Measurements from ENCODE around the gene CASP3.
"Not testable (repeated sequence)": the region's sequence is repeated elsewhere in the genome, so short reads cannot be mapped to it uniquely, and the experiment has no call there.

The CASP3 gene

GRCh38 chr4:184636144-184636543, 13.1 kb downstream of the CASP3 start:
- DNase-seq (ENCODE audit: low read depth in 3 of 3): no peak

GRCh38 chr4:184635381-184635780, 13.9 kb downstream of the CASP3 start:
- no peak for DNase-seq (ENCODE audit: low read depth in 3 of 3)

- DNase-seq (ENCODE audit: low read depth in 3 of 3): no peak
Measured at GRCh38 chr4:184632842-184633241, 16.4 kb downstream of the CASP3 start.

GRCh38 chr4:184628103-184628502, 21.1 kb downstream of the CASP3 start:
- DNase-seq (ENCODE audit: low read depth in 3 of 3): no peak

GRCh38 chr4:184625783-184626596, 23.3 kb downstream of the CASP3 start:
- DNase-seq (ENCODE audit: low read depth in 3 of 3): not testable (repeated sequence)

- DNase-seq (ENCODE audit: low read depth in 3 of 3): no peak
Measured at GRCh38 chr4:184624972-184625554, 24.2 kb downstream of the CASP3 start.

GRCh38 chr4:184624504-184624903, 24.7 kb downstream of the CASP3 start:
- DNase-seq (ENCODE audit: low read depth in 3 of 3): not testable (repeated sequence)

GRCh38 chr4:184621518-184621917, 27.7 kb downstream of the CASP3 start:
- no peak for DNase-seq (ENCODE audit: low read depth in 3 of 3)

GRCh38 chr4:184620212-184620867, 28.9 kb downstream of the CASP3 start:
- no peak for DNase-seq (ENCODE audit: low read depth in 3 of 3)

GRCh38 chr4:184617600-184618196, 31.5 kb downstream of the CASP3 start:
- no peak for DNase-seq (ENCODE audit: low read depth in 3 of 3)

- DNase-seq (ENCODE audit: low read depth in 3 of 3): no peak
Measured at GRCh38 chr4:184616633-184617551, 32.4 kb downstream of the CASP3 start.

GRCh38 chr4:184616168-184616567, 33.1 kb downstream of the CASP3 start:
- DNase-seq (ENCODE audit: low read depth in 3 of 3): not testable (repeated sequence)

GRCh38 chr4:184614509-184614908, 34.7 kb downstream of the CASP3 start:
- no peak for DNase-seq (ENCODE audit: low read depth in 3 of 3)

- no peak for DNase-seq (ENCODE audit: low read depth in 3 of 3)
Measured at GRCh38 chr4:184613405-184613804, 35.8 kb downstream of the CASP3 start.

- DNase-seq (ENCODE audit: low read depth in 3 of 3): no peak
Measured at GRCh38 chr4:184612074-184612473, 37.2 kb downstream of the CASP3 start.

GRCh38 chr4:184607429-184607828, 41.8 kb downstream of the CASP3 start:
- not testable (repeated sequence) for DNase-seq (ENCODE audit: low read depth in 3 of 3)

GRCh38 chr4:184602857-184603256, 46.4 kb downstream of the CASP3 start:
- DNase-seq (ENCODE audit: low read depth in 3 of 3): not testable (repeated sequence)

GRCh38 chr4:184600982-184601381, 48.3 kb downstream of the CASP3 start:
- DNase-seq (ENCODE audit: low read depth in 3 of 3): not testable (repeated sequence)

GRCh38 chr4:184599492-184600135, 49.6 kb downstream of the CASP3 start:
- DNase-seq (ENCODE audit: low read depth in 3 of 3): no peak

- no peak for DNase-seq (ENCODE audit: low read depth in 3 of 3)
Measured at GRCh38 chr4:184598753-184599491, 50.3 kb downstream of the CASP3 start.

All from stimulated activated CD4-positive, alpha-beta T cell treated with anti-CD3 and anti-CD28 coated beads, TNF-alpha, amount 100 ng/mL, for 48 hours (primary cell).